IMR-90 (cell line): Measurements from ENCODE around the gene ADCY5. TPM values are rescaled to one million over a fixed set of nuclear protein-coding genes. Genes with fewer than 3 reads are reported as not detected.

Experiments used
- ATAC-seq: fragments of 200-7000 bp; cut with Tn5 transposase; 2 replicates; pipeline ENCODE4 v1.9.1; 2020; ENCODE audit warnings: low read depth, mild to moderate bottlenecking, moderate library complexity
- BruUV-seq: library from RNA; stranded (reverse); fragments of 400-500 nt; replicated peaks from 2 replicates; lab custom pipeline; 2021; lab: Mats Ljungman, UMichigan
- CTCF ChIA-PET: fragments of 300-600 bp; formaldehyde crosslinking; extraction: SDS; loops from one replicate; lab custom pipeline; 2021; ENCODE audit warnings: antibody characterized with exemption; lab: Yijun Ruan, JAX
- POLR2A ChIA-PET: fragments of 300-600 bp; sonication (Branson Sonifier 250); formaldehyde crosslinking; loops from one replicate; lab custom pipeline; 2022; ENCODE audit warnings: antibody characterized with exemption; ENCODE audit not compliant: unreplicated experiment; lab: Charles Lee
- DNase-seq: peaks from one replicate; pipeline ENCODE4 v3.0.0; 2013
- H2AFZ ChIP-seq: replicated peaks from 2 replicates; pipeline ENCODE3; 2013; ENCODE audit warnings: low read length, mild to moderate bottlenecking; ENCODE audit not compliant: poor library complexity
- H2AK5ac ChIP-seq: 2 replicates; pipeline ENCODE4 v1.6.1; 2013; ENCODE audit warnings: low read depth, low read length, inconsistent platforms
- H2AK9ac ChIP-seq: replicated peaks from 2 replicates; pipeline ENCODE3; 2013; ENCODE audit warnings: mild to moderate bottlenecking, low read depth, low read length, moderate library complexity; ENCODE audit not compliant: poor library complexity
- H2BK120ac ChIP-seq: 2 replicates; pipeline ENCODE4 v1.6.1; 2013; ENCODE audit warnings: low read depth, low read length, inconsistent platforms
- H2BK15ac ChIP-seq: 3 replicates; pipeline ENCODE4 v1.6.1; 2013; ENCODE audit warnings: low read depth, low read length, inconsistent platforms
- H2BK20ac ChIP-seq: 2 replicates; pipeline ENCODE4 v1.6.1; 2013; ENCODE audit warnings: low read depth, mild to moderate bottlenecking, inconsistent platforms, low read length, moderate library complexity
- H2BK5ac ChIP-seq: 2 replicates; pipeline ENCODE4 v1.6.1; 2013; ENCODE audit warnings: mild to moderate bottlenecking, low read depth, low read length, inconsistent platforms; ENCODE audit not compliant: poor library complexity, severe bottlenecking
- H3K14ac ChIP-seq: replicated peaks from 2 replicates; pipeline ENCODE4 v1.6.1; 2013; ENCODE audit warnings: low read depth, low read length, inconsistent platforms
- H3K18ac ChIP-seq: 2 replicates; pipeline ENCODE4 v1.6.1; 2013; ENCODE audit warnings: low read depth, low read length, control low read depth
- H3K23ac ChIP-seq: 2 replicates; pipeline ENCODE4 v1.6.1; 2013; ENCODE audit warnings: low read depth, low read length, inconsistent platforms
- H3K27ac ChIP-seq: 2 replicates; pipeline ENCODE4 v1.5.1; 2013; ENCODE audit warnings: mild to moderate bottlenecking, control low read depth, low read length; ENCODE audit not compliant: insufficient read depth
- H3K27me3 ChIP-seq: 2 replicates; pipeline ENCODE4 v1.6.1; 2013; ENCODE audit warnings: low read length; ENCODE audit not compliant: control insufficient read depth, insufficient read depth
- H3K36me3 ChIP-seq: 2 replicates; pipeline ENCODE4 v1.6.1; 2013; ENCODE audit warnings: low read length, mixed read lengths; ENCODE audit not compliant: control insufficient read depth, insufficient read depth
- H3K4ac ChIP-seq: 2 replicates; pipeline ENCODE4 v1.6.1; 2013; ENCODE audit warnings: low read depth, low read length, inconsistent platforms
- H3K4me1 ChIP-seq: 2 replicates; pipeline ENCODE4 v1.6.1; 2013; ENCODE audit warnings: low read length, mixed read lengths; ENCODE audit not compliant: control insufficient read depth, insufficient read depth
- H3K4me2 ChIP-seq: 2 replicates; pipeline ENCODE4 v1.6.1; 2013; ENCODE audit warnings: low read depth, mild to moderate bottlenecking, control low read depth, low read length, moderate library complexity
- H3K4me3 ChIP-seq: 2 replicates; pipeline ENCODE4 v1.5.1; 2013; ENCODE audit warnings: low read depth, mild to moderate bottlenecking, control low read depth, low read length, moderate library complexity; ENCODE audit not compliant: insufficient read depth
- H3K56ac ChIP-seq: 2 replicates; pipeline ENCODE4 v1.6.1; 2013; ENCODE audit warnings: low read length, inconsistent platforms; ENCODE audit not compliant: insufficient read depth; ENCODE audit errors: extremely low read depth
- H3K79me1 ChIP-seq, 2 experiments: 2 replicates each; pipeline ENCODE4 v1.6.1; 2013; ENCODE audit warnings: low read length in 2 of 2, inconsistent platforms in 1 of 2, low read depth in 1 of 2
- H3K9ac ChIP-seq: 2 replicates; pipeline ENCODE4 v1.6.1; 2013; ENCODE audit warnings: low read depth, low read length, control low read depth
- H3K9me1 ChIP-seq: 2 replicates; pipeline ENCODE4 v1.6.1; 2013; ENCODE audit warnings: low read length, inconsistent platforms; ENCODE audit not compliant: insufficient read depth
- H3K9me3 ChIP-seq: 2 replicates; pipeline ENCODE4 v1.6.1; 2013; ENCODE audit warnings: low read length; ENCODE audit not compliant: control insufficient read depth, insufficient read depth
- H4K20me1 ChIP-seq: 2 replicates; pipeline ENCODE4 v1.6.1; 2013; ENCODE audit warnings: low read length, inconsistent platforms; ENCODE audit not compliant: insufficient read depth
- H4K5ac ChIP-seq: 2 replicates; pipeline ENCODE4 v1.6.1; 2013; ENCODE audit warnings: mild to moderate bottlenecking, low read depth, low read length, control low read depth
- H4K8ac ChIP-seq, 2 experiments: 2 replicates each; pipeline ENCODE4 v1.6.1; 2013; ENCODE audit warnings: low read depth in 2 of 2, low read length in 2 of 2, control low read depth in 1 of 2, inconsistent platforms in 1 of 2
- H4K91ac ChIP-seq: 2 replicates; pipeline ENCODE4 v1.6.1; 2013; ENCODE audit warnings: low read depth, low read length, inconsistent platforms; ENCODE audit not compliant: insufficient read depth
- CEBPB ChIP-seq: IDR thresholded peaks from 2 replicates; pipeline ENCODE4 v1.6.1; 2012; ENCODE audit warnings: low read depth, low read length, improper control_type of control experiment
- NFE2L2 ChIP-seq: fragments of 150-350 bp; IDR thresholded peaks from 2 replicates; pipeline ENCODE4 v1.6.1; 2016; ENCODE audit warnings: low read depth, mild to moderate bottlenecking, low read length
- RAD21 ChIP-seq: IDR thresholded peaks from 2 replicates; pipeline ENCODE4 v1.6.1; 2012; ENCODE audit warnings: low read length, improper control_type of control experiment
- WGBS, 2 experiments: methylation state at CpG; one replicate each; pipeline versions ENCODE4 v1.1.5 to v1.1.7; 2013; ENCODE audit warnings: missing lambda C conversion rate in 2 of 2; ENCODE audit not compliant: insufficient read length in 1 of 2; ENCODE audit errors: extremely low coverage in 2 of 2; 5-methylcytosine and 5-hydroxymethylcytosine counted together
- dilution Hi-C: fragments of 300-500 bp; cut with HindIII; formaldehyde crosslinking; loops from one replicate; pipeline ENCODE4 v1.14.3; 2018; ENCODE audit warnings: low sequenced_read_pairs; ENCODE audit not compliant: unreplicated experiment
- in situ Hi-C: fragments of 300-500 bp; cut with MboI; formaldehyde crosslinking; loops from 3 replicates; pipeline ENCODE4 v1.14.3; 2019; ENCODE audit warnings: low sequenced_read_pairs, inconsistent platforms, mixed read lengths
- intact Hi-C: fragments of 100-400 bp; cut with micrococcal nuclease; formaldehyde crosslinking; loops from 2 replicates; pipeline ENCODE4 v1.10.0; 2022
- polyA plus RNA-seq, 3 experiments: library from polyadenylated mRNA; depleted of rRNA; stranded (reverse); fragments of >200 nt; gene quantifications; 2 replicates each; pipeline ENCODE4 v1.2.3, GENCODE V29; 2012; ENCODE audit warnings: low replicate concordance in 1 of 3
- total RNA-seq: library from RNA; depleted of rRNA; stranded (reverse); fragments of >200 nt; gene quantifications from 2 replicates; pipeline ENCODE4 v1.2.3, GENCODE V29; 2012

Gene ADCY5
- total and polyA plus RNA-seq, 2 of the 4 experiments (the other 2 are of a cell fraction): 0.14 to 0.18 TPM

- H3K14ac ChIP-seq: no peak overlapping the region
- no peaks in the 10 kb centered on the region for H3K9me3 ChIP-seq
- H4K91ac ChIP-seq: no peak overlapping the region
- H3K4me1 ChIP-seq: no peaks in the 10 kb centered on the region
- no peak overlapping the region for H2BK15ac ChIP-seq
- intact Hi-C loops: no loop called here
- ChIA-PET CTCF (no interaction called here), POLR2A (no interaction called here)
- BruUV-seq: no TSS peak
- H3K4ac ChIP-seq: no peak overlapping the region
- DNase-seq: no peak
- H4K20me1 ChIP-seq: no peaks in the 10 kb centered on the region
- TF ChIP-seq CEBPB (no peak), NFE2L2 (no peak), RAD21 (no peak)
- H3K9me1 ChIP-seq: no peaks in the 10 kb centered on the region
- no peak overlapping the region for H3K27ac ChIP-seq
- H2AFZ ChIP-seq: no peak overlapping the region
- in situ Hi-C loops: no loop called here
- peaks cover 45% of the 10 kb centered on the region for H3K27me3 ChIP-seq
- H3K4me3 ChIP-seq: no peak overlapping the region
- H4K5ac ChIP-seq: no peak overlapping the region
- no peaks in the 10 kb centered on the region for H3K36me3 ChIP-seq
- no peak overlapping the region for H3K23ac ChIP-seq
- no peak overlapping the region for H4K8ac ChIP-seq
- no peak overlapping the region for H3K56ac ChIP-seq
- H3K4me2 ChIP-seq: no peak overlapping the region
- no peak overlapping the region for H2BK20ac ChIP-seq
- H3K79me1 ChIP-seq: no peaks in the 10 kb centered on the region
- dilution Hi-C loops: no loop called here
- H2AK9ac ChIP-seq: no peak overlapping the region
- no peak overlapping the region for H3K9ac ChIP-seq
- WGBS, 2 experiments: no CpG with 5 or more reads among the region's 8 CpGs
- no peak overlapping the region for H2BK5ac ChIP-seq
- H3K18ac ChIP-seq: no peak overlapping the region
- ATAC-seq: no peak
- no peak overlapping the region for H2BK120ac ChIP-seq
- H2AK5ac ChIP-seq: no peak overlapping the region
These were observed 52.5 kb downstream of the ADCY5 start for GRCh38 chr3:123396171-123397049.
